NCI-H226 (cell line): ENCODE data around the gene EPHA5.

ENCODE experiments used
- DNase-seq: peaks from one replicate; pipeline ENCODE4 v3.0.0-alpha.2; 2015

The EPHA5 gene

GRCh38 chr4:65670331-65671031, at the start of gene EPHA5:
TSS of gene EPHA5 (minus strand) at chr4:65670489. CDS start at chr4:65669742, 747 bp downstream.
- DNase-seq, result peak; percentile 75

GRCh38 chr4:65719635-65720034, 49.3 kb upstream of the EPHA5 start:
- no peak for DNase-seq

- no peak for DNase-seq
Measured at GRCh38 chr4:65698631-65699030, 28.3 kb upstream of the EPHA5 start.

GRCh38 chr4:65696436-65696835, 26.1 kb upstream of the EPHA5 start:
- DNase-seq, result no peak

GRCh38 chr4:65671372-65671771, 1.1 kb upstream of the EPHA5 start:
- no peak for DNase-seq

- DNase-seq, result no peak
Measured at GRCh38 chr4:65670020-65670330, 314 bp downstream of the EPHA5 start.

- DNase-seq, result no peak
Measured at GRCh38 chr4:65669111-65670019, 924 bp downstream of the EPHA5 start.

- DNase-seq, result no peak
Measured at GRCh38 chr4:65668201-65669089, 1.8 kb downstream of the EPHA5 start.

GRCh38 chr4:65667506-65668041, 2.7 kb downstream of the EPHA5 start:
- no peak for DNase-seq

- no peak for DNase-seq
Measured at GRCh38 chr4:65665771-65666523, 4.3 kb downstream of the EPHA5 start.

GRCh38 chr4:65661471-65661870, 8.8 kb downstream of the EPHA5 start:
- peak; percentile 48 for DNase-seq

GRCh38 chr4:65658117-65658516, 12.2 kb downstream of the EPHA5 start:
- no peak for DNase-seq

GRCh38 chr4:65656008-65656407, 14.3 kb downstream of the EPHA5 start:
- DNase-seq, result no peak

- DNase-seq, result no peak
Measured at GRCh38 chr4:65654976-65655375, 15.3 kb downstream of the EPHA5 start.

GRCh38 chr4:65653740-65654361, 16.4 kb downstream of the EPHA5 start:
- no peak for DNase-seq

GRCh38 chr4:65651751-65652150, 18.5 kb downstream of the EPHA5 start:
- no peak for DNase-seq

- no peak for DNase-seq
Measured at GRCh38 chr4:65651031-65651430, 19.3 kb downstream of the EPHA5 start.

GRCh38 chr4:65646136-65646535, 24.2 kb downstream of the EPHA5 start:
- DNase-seq, result peak; percentile 60

GRCh38 chr4:65645185-65645584, 25.1 kb downstream of the EPHA5 start:
- DNase-seq, result peak; percentile 71

- peak; percentile 31 for DNase-seq
Measured at GRCh38 chr4:65635051-65635821, 35.1 kb downstream of the EPHA5 start.

GRCh38 chr4:65624651-65625050, 45.6 kb downstream of the EPHA5 start:
- no peak for DNase-seq
